Activated CD4-positive, alpha-beta T cell treated with anti-CD3 and anti-CD28 coated beads, Interleukin-2, amount 50 U/mL, for 48 hours (primary cell): ENCODE results near the gene MDP1.
"Not testable (repeated sequence)": the region's sequence is repeated elsewhere in the genome, so short reads cannot be mapped to it uniquely, and the experiment has no call there.

Experiments
- DNase-seq, 2 experiments: peaks; one replicate each; pipeline ENCODE4 v3.0.0-alpha.2; 2020

The MDP1 gene

GRCh38 chr14:24250354-24250753 lies 34.5 kb upstream of the MDP1 start:
- DNase-seq, result no peak

- no peak for DNase-seq
Measured at GRCh38 chr14:24249230-24250021, 33.6 kb upstream of the MDP1 start.

DNA sequence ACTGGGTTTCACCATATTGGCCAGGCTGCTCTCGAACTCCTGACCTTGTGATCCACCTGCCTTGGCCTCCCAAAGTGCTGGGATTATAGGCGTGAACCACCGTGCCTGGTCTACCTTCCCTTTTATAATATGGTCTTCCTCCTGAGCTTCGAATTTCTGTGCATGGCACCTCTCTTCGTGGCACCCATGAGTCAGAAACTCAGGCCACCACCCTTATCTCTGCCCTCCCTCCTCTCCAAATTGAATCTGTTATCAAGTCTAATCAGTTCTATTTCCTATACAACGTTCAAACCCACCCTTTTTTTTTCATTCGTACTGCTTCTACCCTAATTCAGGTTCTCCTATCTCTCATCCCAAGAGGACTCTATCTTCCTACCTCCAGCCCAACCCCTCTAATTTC lies 31.6 kb upstream of the MDP1 start:
- DNase-seq, result no peak

- DNase-seq, result peak; percentile 21 to 44
Measured at GRCh38 chr14:24246765-24247212, 30.9 kb upstream of the MDP1 start.

DNA sequence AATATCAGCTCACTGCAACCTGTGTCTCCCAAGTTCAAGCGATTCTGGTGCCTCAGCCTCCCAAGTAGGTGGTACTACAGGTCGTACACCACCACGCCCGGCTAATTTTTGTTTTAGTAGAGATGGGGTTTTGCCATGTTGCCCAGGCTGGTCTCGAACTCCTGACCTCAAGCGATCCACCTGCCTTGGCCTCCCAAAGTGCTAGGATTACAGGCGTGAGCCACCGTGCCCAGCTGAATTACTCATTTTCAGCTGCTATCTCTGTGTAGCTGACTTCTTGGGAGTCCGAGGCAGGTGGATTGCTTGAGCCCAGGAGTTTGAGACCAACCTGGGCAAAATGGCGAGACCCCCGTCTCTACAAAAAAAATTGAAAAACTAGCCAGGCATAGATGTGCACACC lies 29.5 kb upstream of the MDP1 start:
- not testable (repeated sequence) for DNase-seq

GRCh38 chr14:24243336-24243836 lies 27.5 kb upstream of the MDP1 start:
- peak in 1 of 2 experiments; percentile 24 for DNase-seq

- peak; percentile 92 to 96 for DNase-seq
Measured at GRCh38 chr14:24241829-24242443, 26.1 kb upstream of the MDP1 start.

- DNase-seq, result no peak
Measured at GRCh38 chr14:24240110-24240918, 24.4 kb upstream of the MDP1 start.

DNA sequence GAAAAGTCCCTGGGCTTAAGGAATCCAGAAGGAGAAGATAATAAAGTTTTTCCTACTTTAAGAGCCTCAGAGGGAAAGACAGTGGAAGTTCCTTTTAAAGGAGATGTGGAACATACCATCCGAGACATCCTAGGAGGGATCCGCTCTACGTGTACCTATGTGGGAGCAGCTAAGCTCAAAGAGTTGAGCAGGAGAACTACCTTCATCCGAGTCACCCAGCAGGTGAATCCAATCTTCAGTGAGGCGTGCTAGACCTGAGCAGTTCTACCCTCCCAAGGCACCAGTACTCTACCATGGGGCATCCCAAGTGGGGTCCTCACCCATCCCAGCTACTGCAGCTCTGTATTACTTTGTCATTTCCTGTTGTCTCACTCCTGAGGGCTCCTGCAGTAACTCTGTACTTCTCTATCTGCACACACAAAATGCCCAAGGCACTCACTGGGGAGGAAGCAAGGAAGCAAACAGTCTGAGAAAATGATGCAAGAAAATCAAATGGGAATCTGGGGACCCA lies 22.7 kb upstream of the MDP1 start:
- no peak for DNase-seq

DNA sequence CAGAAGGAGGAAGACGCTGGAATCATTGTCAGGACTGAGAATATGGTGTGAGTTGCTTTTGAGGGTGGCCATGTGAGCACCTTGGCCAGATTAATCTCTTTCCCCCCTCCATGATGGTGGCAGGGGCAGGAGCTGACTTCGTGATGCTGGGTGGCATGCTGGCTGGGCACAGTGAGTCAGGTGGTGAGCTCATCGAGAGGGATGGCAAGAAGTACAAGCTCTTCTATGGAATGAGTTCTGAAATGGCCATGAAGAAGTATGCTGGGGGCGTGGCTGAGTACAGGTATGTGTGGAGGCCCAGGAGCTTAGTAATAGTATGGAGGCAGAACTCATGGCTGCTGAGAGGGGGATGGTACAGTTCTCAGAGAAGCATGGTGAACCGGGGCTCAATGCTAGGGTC lies 22.3 kb upstream of the MDP1 start:
- DNase-seq, result no peak

DNA sequence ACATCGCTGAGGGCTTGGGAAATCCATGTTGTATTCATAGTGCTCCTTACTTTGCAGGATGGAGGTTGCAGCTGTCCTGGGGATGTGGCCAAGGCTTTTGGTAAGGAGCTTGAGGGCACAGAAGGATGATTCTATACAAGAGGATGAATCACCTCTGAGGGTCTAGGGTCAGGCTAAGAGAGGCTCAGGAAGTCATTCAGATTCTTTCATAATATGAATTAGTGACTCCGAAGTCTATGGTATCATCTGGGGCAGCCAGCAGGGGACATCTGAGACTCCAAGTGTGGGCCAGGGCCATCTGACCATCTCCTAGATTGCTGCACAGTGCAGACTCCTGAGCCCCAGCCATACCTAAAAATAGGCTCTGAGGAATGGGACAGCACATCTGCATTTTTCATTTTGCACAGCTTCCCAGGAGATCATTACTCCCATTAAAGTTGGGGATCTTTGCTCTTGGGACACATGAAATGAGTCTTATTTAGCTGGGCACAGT lies 21.6 kb upstream of the MDP1 start:
- no peak for DNase-seq

DNA sequence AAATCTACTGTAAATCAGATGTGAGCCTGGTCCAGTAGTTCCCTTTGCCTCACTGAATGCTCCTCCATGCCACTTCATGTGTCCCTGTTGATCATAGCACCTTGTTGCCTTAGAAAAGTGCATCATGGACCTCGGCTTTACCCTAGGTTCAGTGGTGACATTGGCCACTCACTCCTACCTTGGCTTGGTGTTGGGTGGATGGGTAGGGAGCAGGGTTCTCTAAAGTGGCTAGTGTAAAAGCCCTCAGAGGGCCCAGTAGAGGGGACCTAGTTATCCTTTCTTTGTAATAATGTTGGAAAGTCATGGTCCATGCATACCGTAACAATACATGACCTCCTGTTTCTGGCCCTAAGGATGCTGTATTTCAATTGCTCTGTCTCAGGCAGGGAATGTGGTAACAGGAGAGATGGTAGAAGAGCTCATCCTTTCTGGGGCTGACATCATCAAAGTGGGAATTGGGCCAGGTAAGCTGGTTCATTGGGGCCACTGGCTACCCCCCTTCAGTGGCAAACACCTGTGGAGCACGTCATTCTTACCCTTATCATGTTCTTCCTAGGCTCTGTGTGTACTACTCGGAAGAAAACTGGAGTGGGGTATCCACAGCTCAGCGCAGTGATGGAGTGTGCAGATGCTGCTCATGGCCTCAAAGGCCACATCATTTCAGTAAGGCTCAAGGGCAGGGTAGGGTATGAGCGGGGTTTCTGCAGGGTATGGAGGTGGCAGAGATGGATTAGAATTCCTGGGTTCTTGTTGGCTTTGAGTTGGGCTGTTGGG lies 21.0 kb upstream of the MDP1 start:
- no peak for DNase-seq

- DNase-seq, result no peak
Measured at GRCh38 chr14:24235804-24236688, 20.2 kb upstream of the MDP1 start.

GRCh38 chr14:24234095-24235005 lies 18.5 kb upstream of the MDP1 start:
- DNase-seq, result no peak

GRCh38 chr14:24233538-24233866 lies 17.6 kb upstream of the MDP1 start:
- DNase-seq, result peak in 1 of 2 experiments; percentile 35

DNA sequence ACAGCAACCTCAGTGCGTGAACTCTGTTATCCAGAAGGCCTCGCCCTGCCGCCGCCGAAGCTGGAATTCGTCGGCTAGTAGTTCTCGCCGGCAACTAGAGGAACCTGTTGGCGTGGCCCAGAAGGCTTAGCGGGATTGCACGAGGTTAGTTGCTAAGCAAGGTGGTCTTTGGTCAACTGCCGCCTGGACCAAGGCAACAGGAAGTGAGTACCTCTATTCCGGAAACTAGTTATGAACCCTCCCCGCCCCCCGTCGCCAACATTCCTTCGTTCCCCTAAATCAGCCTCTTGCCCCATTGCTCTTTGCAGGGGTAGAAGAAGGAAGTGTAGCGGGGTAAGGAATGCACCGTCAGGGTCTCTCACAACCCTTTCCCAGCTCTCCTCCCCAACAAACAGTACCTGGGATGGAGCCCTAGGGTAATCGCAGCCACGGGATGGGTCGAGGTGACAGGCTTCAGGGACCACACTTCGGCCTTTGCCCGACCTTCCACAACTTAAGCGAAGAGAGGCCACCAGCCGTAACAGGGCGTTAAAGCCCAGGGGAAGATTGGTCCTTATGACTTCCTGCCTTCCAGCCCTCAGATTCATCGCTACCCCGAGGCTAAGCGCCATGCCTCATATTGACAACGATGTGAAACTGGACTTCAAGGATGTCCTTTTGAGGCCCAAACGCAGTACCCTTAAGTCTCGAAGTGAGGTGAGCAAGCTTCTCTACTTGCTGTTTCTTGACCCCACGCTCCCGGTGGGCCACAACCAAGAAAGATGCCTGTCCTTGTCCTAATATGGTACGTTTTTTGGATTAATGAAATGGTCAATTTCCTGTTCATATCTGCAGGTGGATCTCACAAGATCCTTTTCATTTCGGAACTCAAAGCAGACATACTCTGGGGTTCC lies 17.0 kb upstream of the MDP1 start, which contains the start of gene GMPR2:
Gene GMPR2, plus strand, starts transcription at position 285 of the 893 bp plus-strand sequence. Its CDS starts 325 bp downstream, at position 610.
- DNase-seq, result no peak

- peak; percentile 92 to 94 for DNase-seq
Measured at GRCh38 chr14:24232121-24232644, 16.3 kb upstream of the MDP1 start, which contains the start of gene NEDD8. NEDD8 (minus strand) TSS chr14:24232367; CDS start chr14:24232267, 100 bp downstream.
